OCI-LY7 (cell line): ENCODE data around the gene CIC.

Experiments
- EZH2phosphoT487 ChIP-seq: fragments of 200-600 bp; sonication (generic); IDR thresholded peaks from 2 replicates; pipeline ENCODE4 v1.6.1; 2018; ENCODE audit warnings: low read depth, borderline replicate concordance, mild to moderate bottlenecking, mixed run types, antibody characterized with exemption, low read length, moderate library complexity, mixed read lengths
- TF ChIP-seq, protein P1 (sequence below): fragments of 200-600 bp; sonication (generic); conservative IDR thresholded peaks from 2 replicates; pipeline ENCODE4 v1.5.1; 2014; ENCODE audit warnings: mild to moderate bottlenecking, antibody characterized with exemption, low read length, moderate library complexity, mixed read lengths

- TF ChIP-seq, protein P1, sequence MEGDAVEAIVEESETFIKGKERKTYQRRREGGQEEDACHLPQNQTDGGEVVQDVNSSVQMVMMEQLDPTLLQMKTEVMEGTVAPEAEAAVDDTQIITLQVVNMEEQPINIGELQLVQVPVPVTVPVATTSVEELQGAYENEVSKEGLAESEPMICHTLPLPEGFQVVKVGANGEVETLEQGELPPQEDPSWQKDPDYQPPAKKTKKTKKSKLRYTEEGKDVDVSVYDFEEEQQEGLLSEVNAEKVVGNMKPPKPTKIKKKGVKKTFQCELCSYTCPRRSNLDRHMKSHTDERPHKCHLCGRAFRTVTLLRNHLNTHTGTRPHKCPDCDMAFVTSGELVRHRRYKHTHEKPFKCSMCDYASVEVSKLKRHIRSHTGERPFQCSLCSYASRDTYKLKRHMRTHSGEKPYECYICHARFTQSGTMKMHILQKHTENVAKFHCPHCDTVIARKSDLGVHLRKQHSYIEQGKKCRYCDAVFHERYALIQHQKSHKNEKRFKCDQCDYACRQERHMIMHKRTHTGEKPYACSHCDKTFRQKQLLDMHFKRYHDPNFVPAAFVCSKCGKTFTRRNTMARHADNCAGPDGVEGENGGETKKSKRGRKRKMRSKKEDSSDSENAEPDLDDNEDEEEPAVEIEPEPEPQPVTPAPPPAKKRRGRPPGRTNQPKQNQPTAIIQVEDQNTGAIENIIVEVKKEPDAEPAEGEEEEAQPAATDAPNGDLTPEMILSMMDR: no peak
- TF ChIP-seq EZH2phosphoT487: no peak
Observed at GRCh38 chr19:42294471-42295137, 25.6 kb downstream of the CIC start.
